HG02623 (cell line): ENCODE data around the gene PGAM1.
"Not testable (repeated sequence)": the region's sequence is repeated elsewhere in the genome, so short reads cannot be mapped to it uniquely, and the experiment has no call there.

Experiments
- ATAC-seq: cut with Tn5 transposase; IDR thresholded peaks from one replicate; pipeline ENCODE4 v1.9.1; 2021; ENCODE audit warnings: moderate library complexity; ENCODE audit not compliant: unreplicated experiment

PGAM1 gene

DNA sequence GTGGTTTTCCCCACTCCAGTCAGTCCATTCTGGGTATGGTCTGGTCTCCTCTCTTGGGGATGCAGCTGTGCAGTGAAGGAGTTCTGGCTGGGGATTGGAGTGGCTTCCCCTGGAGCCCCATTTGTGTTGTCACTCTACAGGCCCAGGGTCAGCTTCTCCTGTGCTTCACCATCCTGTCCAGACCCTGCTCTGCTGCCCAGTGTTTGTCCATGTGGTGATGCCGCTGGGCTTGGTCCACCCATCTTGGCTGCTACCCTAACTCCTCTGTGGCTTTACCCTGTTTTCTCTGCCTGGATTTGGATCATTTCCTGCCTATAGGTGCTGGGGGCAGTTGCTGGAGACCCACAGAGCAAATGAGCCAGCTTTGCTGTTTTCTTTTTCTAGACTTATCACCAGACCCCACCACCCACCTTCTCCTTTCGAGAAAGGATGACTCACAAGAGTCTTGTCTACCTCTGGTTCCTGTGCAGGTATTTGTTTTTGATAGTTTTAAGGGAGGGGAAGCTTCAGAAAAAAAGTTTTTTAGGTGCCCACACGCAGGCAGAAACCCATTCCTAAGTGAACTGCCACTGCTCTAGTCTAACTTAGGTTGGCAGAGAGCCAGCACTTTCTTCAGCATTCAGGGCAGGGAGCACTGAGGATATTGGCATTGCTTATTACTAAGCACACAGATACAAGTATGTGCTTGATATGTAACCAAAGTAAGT is 28.5 kb downstream of the PGAM1 start:
- ATAC-seq: no peak

GRCh38 chr10:97456034-97456685 is 30.2 kb downstream of the PGAM1 start:
- ATAC-seq: no peak

GRCh38 chr10:97456686-97457065 is 30.7 kb downstream of the PGAM1 start:
- no peak for ATAC-seq

GRCh38 chr10:97459111-97459510 is 33.1 kb downstream of the PGAM1 start:
- no peak for ATAC-seq

GRCh38 chr10:97459933-97460332 is 33.9 kb downstream of the PGAM1 start:
- ATAC-seq: no peak

GRCh38 chr10:97462309-97462708 is 36.3 kb downstream of the PGAM1 start:
- no peak for ATAC-seq

DNA sequence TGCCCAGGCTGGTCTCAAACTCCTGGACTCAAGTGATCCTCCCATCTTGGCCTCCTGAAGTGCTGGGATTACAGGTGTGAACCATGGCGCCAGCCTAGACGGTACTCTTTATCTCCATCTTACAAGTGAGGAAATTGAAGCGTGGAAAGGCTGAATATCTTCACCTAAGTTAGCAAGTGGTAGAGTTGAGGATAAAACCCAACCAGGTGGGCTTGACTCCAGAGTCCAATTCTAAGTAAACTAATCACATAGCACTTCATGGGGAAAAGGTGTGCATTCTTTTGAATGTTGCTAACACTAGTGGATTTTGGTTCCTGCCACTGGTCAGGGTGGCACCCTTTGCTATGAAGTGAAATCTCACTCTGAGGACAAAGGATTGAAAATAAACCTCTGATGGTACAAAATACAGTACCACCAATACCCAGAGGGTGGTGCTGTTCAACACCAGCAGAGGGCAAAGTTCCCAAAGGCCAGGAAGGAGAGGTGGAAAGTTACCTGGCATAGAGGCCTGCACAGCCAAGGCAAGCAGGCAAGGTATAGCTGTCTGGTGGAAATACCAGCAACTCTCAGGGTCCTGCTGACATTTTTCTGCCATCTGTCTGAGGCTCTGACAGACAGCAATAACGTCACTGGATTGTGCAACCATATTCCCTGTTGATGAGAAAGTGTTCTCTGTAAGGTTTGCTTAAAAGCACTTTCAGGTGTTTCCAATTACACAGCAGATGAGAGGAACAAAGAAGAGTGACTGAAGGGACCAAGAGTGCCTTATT is 37.6 kb downstream of the PGAM1 start:
- ATAC-seq: no peak

DNA sequence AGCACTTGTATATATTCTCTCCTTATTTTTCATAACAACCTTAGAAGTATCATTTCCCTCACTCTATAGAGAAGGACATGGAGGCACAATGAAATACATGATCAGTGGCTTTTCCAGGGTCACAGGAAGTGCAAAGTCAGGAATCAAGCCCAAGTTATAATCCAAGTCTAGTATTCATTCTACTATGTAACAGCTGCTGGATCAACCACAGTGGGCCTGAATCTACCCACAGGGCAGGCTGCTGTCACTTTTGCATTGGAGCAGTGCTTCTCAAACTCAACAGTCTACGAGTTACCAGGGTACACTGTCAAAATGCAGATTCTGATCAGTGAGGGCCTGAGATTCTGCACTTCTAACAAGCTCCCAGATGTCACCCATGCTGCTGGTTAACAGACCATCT is 38.2 kb downstream of the PGAM1 start:
- ATAC-seq: no peak

- no peak for ATAC-seq
These were observed 40.0 kb downstream of the PGAM1 start for GRCh38 chr10:97465982-97466381.

- no peak for ATAC-seq
These were observed 40.8 kb downstream of the PGAM1 start for GRCh38 chr10:97466755-97467154.

DNA sequence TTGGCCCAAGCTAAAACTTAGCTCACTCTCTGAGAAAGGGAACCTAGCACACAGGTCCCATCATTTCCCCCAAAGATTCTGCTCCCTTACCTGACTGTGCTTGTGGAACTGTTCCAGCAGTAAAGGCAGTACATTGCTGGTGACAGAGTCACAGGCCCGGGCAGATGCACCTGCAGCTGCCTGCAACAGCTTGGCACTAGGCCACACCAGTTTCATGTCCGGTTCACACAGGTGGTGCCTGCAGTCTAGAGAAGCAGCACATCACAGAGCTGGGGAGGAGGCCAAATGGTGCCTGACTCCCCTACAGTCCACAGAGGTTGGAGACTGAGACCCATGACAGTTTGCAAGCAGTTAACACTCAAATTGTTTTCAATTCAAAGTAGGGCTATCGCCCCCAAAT is 42.2 kb downstream of the PGAM1 start:
- ATAC-seq: no peak

DNA sequence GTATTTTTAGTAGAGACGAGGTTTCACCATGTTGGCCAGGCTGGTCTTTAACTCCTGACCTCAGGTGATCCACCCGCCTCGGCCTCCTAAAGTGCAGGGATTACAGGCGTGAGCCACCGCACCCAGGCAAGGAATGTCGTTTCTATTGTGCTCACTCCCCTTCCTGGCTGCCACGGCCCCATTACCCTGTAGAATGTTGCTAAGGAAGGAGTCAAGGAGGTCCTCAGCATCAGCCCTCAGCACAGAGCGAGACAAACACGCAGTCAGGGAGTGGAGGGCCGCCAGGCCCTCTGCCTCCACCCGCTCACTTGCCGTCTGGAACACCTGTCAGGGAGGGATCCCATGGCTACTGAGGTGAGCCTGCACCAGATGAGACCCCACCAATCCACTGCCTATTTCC is 42.8 kb downstream of the PGAM1 start:
- not testable (repeated sequence) for ATAC-seq

DNA sequence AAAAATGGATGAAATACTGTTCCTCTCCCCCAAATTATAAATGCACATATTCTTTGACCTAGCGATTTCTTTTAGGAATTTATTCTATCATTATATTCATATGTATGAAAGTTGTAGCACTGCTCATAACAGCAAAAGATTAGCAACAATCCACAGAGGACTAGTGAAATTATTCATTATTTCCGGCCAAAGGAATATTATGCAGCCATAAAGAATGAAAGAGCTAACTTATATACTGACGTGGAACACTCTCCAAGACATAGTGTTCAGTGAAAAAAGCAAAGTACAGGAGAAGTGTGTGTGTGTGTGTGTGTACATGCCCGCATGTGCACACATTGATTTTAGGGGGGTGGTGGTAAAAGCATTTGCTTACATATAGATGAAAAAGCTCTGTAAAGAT is 48.9 kb downstream of the PGAM1 start:
- no peak for ATAC-seq

- ATAC-seq: no peak
These were observed 50.1 kb downstream of the PGAM1 start for GRCh38 chr10:97475936-97476594.

GRCh38 chr10:97479410-97479809 is 53.4 kb downstream of the PGAM1 start:
- ATAC-seq: not testable (repeated sequence)

DNA sequence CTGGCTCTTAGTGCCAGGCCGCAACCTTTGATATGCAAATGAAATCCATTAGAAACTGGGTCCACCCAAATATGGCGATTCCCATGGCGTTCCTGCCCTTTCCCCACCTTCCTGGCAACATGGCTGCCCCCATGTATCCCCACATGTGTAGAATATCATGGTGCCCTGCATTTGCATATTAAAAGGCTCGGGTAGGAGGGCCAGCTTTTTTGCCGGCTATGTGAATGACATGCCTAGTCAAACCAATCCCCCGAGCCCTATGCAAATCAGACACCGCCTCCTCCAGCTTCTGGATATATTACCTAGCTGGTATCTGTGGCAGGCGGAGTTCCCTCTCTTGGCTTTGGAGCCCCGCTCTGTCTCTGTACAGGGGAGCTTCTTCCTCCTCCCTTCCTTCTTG is 53.9 kb downstream of the PGAM1 start:
- no peak for ATAC-seq

- no peak for ATAC-seq
These were observed 55.1 kb downstream of the PGAM1 start for GRCh38 chr10:97481071-97481470.

- ATAC-seq: no peak
These were observed 56.4 kb downstream of the PGAM1 start for GRCh38 chr10:97482381-97482780.
